Measurements from ENCODE around the gene MYMX. TPM values are rescaled to one million over a fixed set of nuclear protein-coding genes. Genes with fewer than 3 reads are reported as not detected.
A peak's percentile ranks its signal among the peaks of the same experiment; 100 is the strongest.

The MYMX gene
- total RNA-seq, 1 donor from 2014 or later, result not detected

- Mint-ChIP-seq H3K27me3 (ENCODE audit: low read depth) (no peaks in the 10 kb centered on the region), H3K9me3 (ENCODE audit: low read depth) (no peaks in the 10 kb centered on the region), H3K27ac (ENCODE audit: unreplicated experiment) (no peak overlapping the region), H3K4me1 (ENCODE audit: low read depth) (peaks cover 26% of the 10 kb centered on the region), H3K4me3 (ENCODE audit: unreplicated experiment) (no peak overlapping the region), H3K36me3 (ENCODE audit: low read depth) (no peaks in the 10 kb centered on the region)
- no peak for TF ChIP-seq CTCF (IDR thresholded peaks at IDR 0.05)
- DNase-seq (ENCODE audit: low spot score), result no peak
These were observed 2.4 kb upstream of the MYMX start for GRCh38 chr6:44214307-44214706.

- DNase-seq (ENCODE audit: low spot score), result no peak
- TF ChIP-seq CTCF (IDR thresholded peaks at IDR 0.05), result no peak
- Mint-ChIP-seq H3K4me3 (ENCODE audit: unreplicated experiment) (no peak overlapping the region), H3K27ac (ENCODE audit: unreplicated experiment) (no peak overlapping the region), H3K36me3 (ENCODE audit: low read depth) (no peaks in the 10 kb centered on the region), H3K4me1 (ENCODE audit: low read depth) (peaks cover 48% of the 10 kb centered on the region), H3K27me3 (ENCODE audit: low read depth) (no peaks in the 10 kb centered on the region), H3K9me3 (ENCODE audit: low read depth) (no peaks in the 10 kb centered on the region)
These were observed 812 bp downstream of the MYMX start for GRCh38 chr6:44217332-44218143.

GRCh38 chr6:44219053-44219814, 2.5 kb downstream of the MYMX start:
- peak overlapping the region; percentile 77 for H3K4me3 Mint-ChIP-seq (ENCODE audit: unreplicated experiment)
- H3K4me1 Mint-ChIP-seq (ENCODE audit: low read depth), result peaks cover 59% of the 10 kb centered on the region
- H3K27me3 Mint-ChIP-seq (ENCODE audit: low read depth), result no peaks in the 10 kb centered on the region
- DNase-seq (ENCODE audit: low spot score), result no peak
- peak overlapping the region; percentile 100 for H3K27ac Mint-ChIP-seq (ENCODE audit: unreplicated experiment)
- no peaks in the 10 kb centered on the region for H3K36me3 Mint-ChIP-seq (ENCODE audit: low read depth)
- no peak for TF ChIP-seq CTCF (IDR thresholded peaks at IDR 0.05)
- H3K9me3 Mint-ChIP-seq (ENCODE audit: low read depth), result no peaks in the 10 kb centered on the region

GRCh38 chr6:44219815-44220784, 3.4 kb downstream of the MYMX start:
- no peak for DNase-seq (ENCODE audit: low spot score)
- Mint-ChIP-seq H3K4me1 (ENCODE audit: low read depth) (peaks cover 68% of the 10 kb centered on the region), H3K36me3 (ENCODE audit: low read depth) (no peaks in the 10 kb centered on the region), H3K27me3 (ENCODE audit: low read depth) (no peaks in the 10 kb centered on the region), H3K9me3 (ENCODE audit: low read depth) (no peaks in the 10 kb centered on the region), H3K27ac (ENCODE audit: unreplicated experiment) (peak overlapping the region; percentile 100), H3K4me3 (ENCODE audit: unreplicated experiment) (peak overlapping the region; percentile 77)
- TF ChIP-seq CTCF (IDR thresholded peaks at IDR 0.05), result peak; percentile 25
